Ishikawa (cell line): Measurements from ENCODE around the gene SYT3.

ENCODE experiments used
- CEBPB ChIP-seq: IDR thresholded peaks from 2 replicates; pipeline ENCODE4 v1.6.1; 2012
- CREB1 ChIP-seq: IDR thresholded peaks from 2 replicates; pipeline ENCODE4 v1.6.1; 2012; ENCODE audit warnings: low read depth
- EGR1 ChIP-seq: IDR thresholded peaks from 2 replicates; pipeline ENCODE4 v1.6.1; 2012
- EP300 ChIP-seq: IDR thresholded peaks from 2 replicates; pipeline ENCODE4 v1.6.1; 2012; ENCODE audit warnings: borderline replicate concordance
- FOXM1 ChIP-seq: IDR thresholded peaks from 2 replicates; pipeline ENCODE4 v1.6.1; 2012; ENCODE audit warnings: low read depth, borderline replicate concordance
- MAX ChIP-seq: IDR thresholded peaks from 2 replicates; pipeline ENCODE4 v1.6.1; 2012
- NFIC ChIP-seq: IDR thresholded peaks from 2 replicates; pipeline ENCODE4 v1.6.1; 2012
- RAD21 ChIP-seq: IDR thresholded peaks from 2 replicates; pipeline ENCODE4 v1.6.1; 2012; ENCODE audit warnings: low read depth
- REST ChIP-seq: IDR thresholded peaks from 2 replicates; pipeline ENCODE4 v1.6.1; 2012; ENCODE audit warnings: low read depth, mild to moderate bottlenecking
- TAF1 ChIP-seq: IDR thresholded peaks from 2 replicates; pipeline ENCODE4 v1.6.1; 2012; ENCODE audit warnings: low read depth, mild to moderate bottlenecking
- TCF12 ChIP-seq: IDR thresholded peaks from 2 replicates; pipeline ENCODE4 v1.6.1; 2012; ENCODE audit warnings: low read depth
- TEAD4 ChIP-seq: IDR thresholded peaks from 2 replicates; pipeline ENCODE4 v1.6.1; 2012
- USF1 ChIP-seq: IDR thresholded peaks from 2 replicates; pipeline ENCODE4 v1.6.1; 2012
- YY1 ChIP-seq: IDR thresholded peaks from 2 replicates; pipeline ENCODE4 v1.6.1; 2012; ENCODE audit warnings: low read depth
- ZBTB7A ChIP-seq: IDR thresholded peaks from 2 replicates; pipeline ENCODE4 v1.6.1; 2012; ENCODE audit warnings: low read depth

SYT3 gene

GRCh38 chr19:50679177-50680125 lies 39.8 kb upstream of the SYT3 start:
- TF ChIP-seq TAF1 = no peak
- no peak for TF ChIP-seq USF1
- no peak for TF ChIP-seq NFIC
- no peak for TF ChIP-seq EGR1
- TF ChIP-seq TEAD4 = no peak
- TF ChIP-seq CREB1 = peak; percentile 78
- no peak for TF ChIP-seq TCF12
- TF ChIP-seq ZBTB7A = no peak
- peak; percentile 89 for TF ChIP-seq MAX

- TF ChIP-seq CEBPB (no peak), USF1 (no peak), MAX (no peak), TCF12 (no peak), EP300 (no peak), FOXM1 (no peak), YY1 (no peak), TEAD4 (no peak), REST (no peak), NFIC (no peak), CREB1 (no peak), TAF1 (no peak), EGR1 (no peak), ZBTB7A (no peak), RAD21 (no peak)
Observed at GRCh38 chr19:50678323-50678722, 38.6 kb upstream of the SYT3 start.

- TF ChIP-seq CEBPB = no peak
- TF ChIP-seq RAD21 = no peak
- no peak for TF ChIP-seq NFIC
- TF ChIP-seq USF1 = no peak
- no peak for TF ChIP-seq MAX
- no peak for TF ChIP-seq REST
- TF ChIP-seq YY1 = no peak
- no peak for TF ChIP-seq EGR1
- no peak for TF ChIP-seq EP300
- no peak for TF ChIP-seq CREB1
- no peak for TF ChIP-seq TEAD4
- no peak for TF ChIP-seq FOXM1
- no peak for TF ChIP-seq TAF1
- TF ChIP-seq ZBTB7A = no peak
- no peak for TF ChIP-seq TCF12
Observed at GRCh38 chr19:50677636-50678035, 38.0 kb upstream of the SYT3 start.

GRCh38 chr19:50676625-50677197 lies 37.0 kb upstream of the SYT3 start:
- TF ChIP-seq USF1 (no peak), TEAD4 (no peak), CREB1 (no peak), FOXM1 (no peak), EGR1 (no peak), MAX (no peak), ZBTB7A (no peak), YY1 (no peak), NFIC (no peak), TCF12 (no peak)
